Uterus (tissue), 2 donors: ENCODE measurements around the gene RCHY1.

Experiments used
- POLR2A ChIP-seq, 2 donors: fragments of 450-650 bp; IDR thresholded peaks; one replicate each; pipeline ENCODE4 v1.6.1; 2016; ENCODE audit warnings: antibody characterized with exemption in 2 of 2, mild to moderate bottlenecking in 1 of 2, moderate library complexity in 1 of 2
- TF ChIP-seq, protein P1 (sequence below), 4 experiments: fragments of 200-600 bp in 2 of 4; fragments of 450-650 bp in 2 of 4; sonication (generic) in 2 of 4; IDR thresholded peaks; one replicate each; pipeline ENCODE4 v1.5.1; 2016 to 2019; ENCODE audit warnings: antibody characterized with exemption in 4 of 4, mild to moderate bottlenecking in 2 of 4, moderate library complexity in 1 of 4

GRCh38 chr4:75542824-75543223 lies 28.6 kb upstream of the RCHY1 start:
- no peak for TF ChIP-seq POLR2A (IDR thresholded peaks at IDR 0.05)
- TF ChIP-seq, protein P1, sequence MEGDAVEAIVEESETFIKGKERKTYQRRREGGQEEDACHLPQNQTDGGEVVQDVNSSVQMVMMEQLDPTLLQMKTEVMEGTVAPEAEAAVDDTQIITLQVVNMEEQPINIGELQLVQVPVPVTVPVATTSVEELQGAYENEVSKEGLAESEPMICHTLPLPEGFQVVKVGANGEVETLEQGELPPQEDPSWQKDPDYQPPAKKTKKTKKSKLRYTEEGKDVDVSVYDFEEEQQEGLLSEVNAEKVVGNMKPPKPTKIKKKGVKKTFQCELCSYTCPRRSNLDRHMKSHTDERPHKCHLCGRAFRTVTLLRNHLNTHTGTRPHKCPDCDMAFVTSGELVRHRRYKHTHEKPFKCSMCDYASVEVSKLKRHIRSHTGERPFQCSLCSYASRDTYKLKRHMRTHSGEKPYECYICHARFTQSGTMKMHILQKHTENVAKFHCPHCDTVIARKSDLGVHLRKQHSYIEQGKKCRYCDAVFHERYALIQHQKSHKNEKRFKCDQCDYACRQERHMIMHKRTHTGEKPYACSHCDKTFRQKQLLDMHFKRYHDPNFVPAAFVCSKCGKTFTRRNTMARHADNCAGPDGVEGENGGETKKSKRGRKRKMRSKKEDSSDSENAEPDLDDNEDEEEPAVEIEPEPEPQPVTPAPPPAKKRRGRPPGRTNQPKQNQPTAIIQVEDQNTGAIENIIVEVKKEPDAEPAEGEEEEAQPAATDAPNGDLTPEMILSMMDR (IDR thresholded peaks at IDR 0.05) = no peak
